Mesenchymal stem cell (in vitro differentiated cells and primary cell): Measurements from ENCODE around the gene SORT1.

Source experiments
- DNase-seq: peaks from one replicate; pipeline ENCODE4 v3.0.0-alpha.2; 2013
- H2AFZ ChIP-seq: one replicate; pipeline ENCODE4 v1.6.1; 2013; ENCODE audit warnings: low read depth, mild to moderate bottlenecking, control low read depth, inconsistent platforms, low read length, moderate library complexity
- H2AK5ac ChIP-seq: 2 replicates; pipeline ENCODE4 v1.6.1; 2013; ENCODE audit warnings: low read length, moderate library complexity, mild to moderate bottlenecking, inconsistent platforms; ENCODE audit not compliant: severe bottlenecking
- H2BK120ac ChIP-seq: one replicate; pipeline ENCODE4 v1.6.1; 2013; ENCODE audit warnings: low read depth, mild to moderate bottlenecking, inconsistent platforms, low read length, moderate library complexity
- H2BK12ac ChIP-seq, 2 experiments: one replicate each; pipeline ENCODE4 v1.6.1; 2013; ENCODE audit warnings: inconsistent platforms in 2 of 2, low read length in 2 of 2, mild to moderate bottlenecking in 2 of 2, moderate library complexity in 2 of 2, control low read depth in 1 of 2
- H2BK15ac ChIP-seq: one replicate; pipeline ENCODE4 v1.6.1; 2013; ENCODE audit warnings: mild to moderate bottlenecking, low read depth, inconsistent platforms; ENCODE audit not compliant: poor library complexity, severe bottlenecking
- H2BK5ac ChIP-seq: 2 replicates; pipeline ENCODE4 v1.6.1; 2013; ENCODE audit warnings: low read depth, mild to moderate bottlenecking, low read length, control low read depth, inconsistent platforms; ENCODE audit not compliant: poor library complexity, severe bottlenecking
- H3K14ac ChIP-seq, 2 experiments: one replicate each; pipeline ENCODE4 v1.6.1; 2013; ENCODE audit warnings: inconsistent platforms in 2 of 2, low read length in 2 of 2, control low read depth in 1 of 2, mild to moderate bottlenecking in 1 of 2, moderate library complexity in 1 of 2
- H3K18ac ChIP-seq, 2 experiments: one replicate each; pipeline ENCODE4 v1.6.1; 2013; ENCODE audit warnings: inconsistent platforms in 2 of 2, low read length in 2 of 2, control low read depth in 1 of 2, low read depth in 1 of 2, mild to moderate bottlenecking in 1 of 2
- H3K23ac ChIP-seq, 2 experiments: one replicate each; pipeline ENCODE4 v1.6.1; 2013; ENCODE audit warnings: inconsistent platforms in 2 of 2, low read length in 2 of 2, mild to moderate bottlenecking in 2 of 2, moderate library complexity in 2 of 2, control low read depth in 1 of 2
- H3K27ac ChIP-seq: 2 replicates; pipeline ENCODE4 v1.5.1; 2013; ENCODE audit warnings: mild to moderate bottlenecking, moderate library complexity, low read length, control low read depth, inconsistent platforms; ENCODE audit not compliant: poor library complexity, severe bottlenecking
- H3K27me3 ChIP-seq, 2 experiments: 2 replicates each; pipeline versions ENCODE4 v1.6.1 to v1.7.0; 2013; ENCODE audit warnings: low read length in 2 of 2, mild to moderate bottlenecking in 2 of 2, moderate library complexity in 2 of 2, control low read depth in 1 of 2, inconsistent platforms in 1 of 2; ENCODE audit not compliant: control insufficient read depth in 1 of 2, insufficient read depth in 1 of 2
- H3K36me3 ChIP-seq, 2 experiments: 2 replicates each; pipeline versions ENCODE4 v1.6.1 to v1.7.0; 2013; ENCODE audit warnings: low read length in 2 of 2, control low read depth in 1 of 2, inconsistent platforms in 1 of 2, low read depth in 1 of 2, mild to moderate bottlenecking in 1 of 2; ENCODE audit not compliant: insufficient read depth in 2 of 2, control insufficient read depth in 1 of 2
- H3K4ac ChIP-seq, 2 experiments: one replicate each; pipeline ENCODE4 v1.6.1; 2013; ENCODE audit warnings: inconsistent platforms in 2 of 2, low read length in 2 of 2, mild to moderate bottlenecking in 2 of 2, moderate library complexity in 2 of 2, control low read depth in 1 of 2, low read depth in 1 of 2
- H3K4me1 ChIP-seq: 2 replicates; pipeline ENCODE4 v1.6.1; 2013; ENCODE audit warnings: low read depth, low read length, control low read depth; ENCODE audit not compliant: control insufficient read depth, insufficient read depth
- H3K4me2 ChIP-seq: 2 replicates; pipeline ENCODE4 v1.6.1; 2013; ENCODE audit warnings: low read length, mild to moderate bottlenecking, inconsistent platforms; ENCODE audit not compliant: poor library complexity, severe bottlenecking
- H3K4me3 ChIP-seq, 2 experiments: 2 replicates each; pipeline versions ENCODE4 v1.5.1 to v1.7.0; 2013; ENCODE audit warnings: low read length in 2 of 2, mild to moderate bottlenecking in 2 of 2, control low read depth in 1 of 2, low read depth in 1 of 2; ENCODE audit not compliant: insufficient read depth in 1 of 2
- H3K79me1 ChIP-seq: replicated peaks from 2 replicates; pipeline ENCODE4 v1.6.1; 2013; ENCODE audit warnings: mild to moderate bottlenecking, control low read depth, low read length, inconsistent platforms; ENCODE audit not compliant: poor library complexity, severe bottlenecking
- H3K9ac ChIP-seq: 2 replicates; pipeline ENCODE4 v1.7.0; 2013; ENCODE audit warnings: mild to moderate bottlenecking, low read length, moderate library complexity
- H3K9me3 ChIP-seq: 2 replicates; pipeline ENCODE4 v1.7.0; 2013; ENCODE audit warnings: mild to moderate bottlenecking, low read length; ENCODE audit not compliant: control insufficient read depth
- H4K8ac ChIP-seq: one replicate; pipeline ENCODE4 v1.6.1; 2013; ENCODE audit warnings: inconsistent platforms, mild to moderate bottlenecking, low read length, moderate library complexity
- H4K91ac ChIP-seq: one replicate; pipeline ENCODE4 v1.6.1; 2013; ENCODE audit warnings: mild to moderate bottlenecking, low read length, inconsistent platforms
- WGBS: methylation state at CpG from one replicate; pipeline ENCODE4 v1.1.7; 2013; ENCODE audit warnings: mixed read lengths; 5-methylcytosine and 5-hydroxymethylcytosine counted together

The SORT1 gene

DNA sequence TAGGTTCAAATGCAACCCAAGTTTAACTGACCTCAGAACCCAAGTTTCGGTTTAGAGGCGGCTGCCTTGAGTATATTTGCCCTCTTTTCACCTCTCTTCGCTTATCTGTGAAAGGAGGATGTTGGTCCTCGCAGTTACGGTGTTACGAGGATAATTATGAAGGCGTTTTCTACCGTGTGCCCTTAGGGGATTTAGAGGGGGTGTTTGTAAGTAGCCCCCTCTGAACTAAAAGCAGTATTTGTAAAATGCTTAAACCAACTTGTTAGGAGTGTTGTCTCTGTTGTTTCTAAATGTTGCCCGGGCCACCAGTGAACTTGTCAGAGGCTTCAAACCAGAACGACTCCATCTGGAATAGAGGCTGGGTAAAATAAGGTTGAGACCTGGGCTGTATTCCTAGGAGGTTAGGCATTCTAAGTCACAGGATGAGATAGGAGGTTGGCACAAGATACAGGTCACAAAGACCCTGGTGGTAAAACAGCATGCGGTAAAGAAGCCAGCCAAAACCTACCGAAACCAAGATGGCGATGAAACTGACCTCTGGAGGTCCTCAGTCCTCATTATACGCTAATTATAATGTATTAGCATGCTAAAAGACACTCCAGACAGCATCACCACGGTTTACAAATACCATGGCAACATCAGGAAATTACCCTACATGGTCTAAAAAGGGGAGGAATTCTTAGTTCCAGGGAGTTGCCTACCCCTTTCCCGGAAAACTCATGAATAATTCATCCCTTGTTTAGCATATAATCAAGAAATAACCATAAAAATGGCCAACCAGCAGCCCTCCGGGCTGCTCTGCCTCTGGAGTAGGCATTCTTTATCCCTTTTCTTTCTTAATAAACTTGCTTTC, 113.7 kb downstream of the SORT1 start:
- Histone ChIP-seq H3K4me2 (peak overlapping the region; percentile 55), H3K36me3 (peaks cover 12 to 13% of the 10 kb centered on the region in 2 experiments), H3K79me1 (peaks cover 24% of the 10 kb centered on the region), H3K9ac (peak overlapping the region; percentile 90), H2BK120ac (no peak overlapping the region), H3K4me3 (peak overlapping the region; percentile 66 to 90), H2BK5ac (no peak overlapping the region), H3K18ac (peak overlapping the region in 1 of 2 experiments; percentile 60), H2AFZ (no peak overlapping the region), H3K27me3 (no peaks in the 10 kb centered on the region), H4K8ac (peak overlapping the region; percentile 78), H3K23ac (no peak overlapping the region), H3K27ac (peak overlapping the region; percentile 86), H2BK15ac (no peak overlapping the region), H3K14ac (no peak overlapping the region), H3K4ac (peak overlapping the region in 1 of 2 experiments; percentile 89), H4K91ac (peak overlapping the region; percentile 30), H2BK12ac (peak overlapping the region in 1 of 2 experiments; percentile 35), H3K9me3 (no peaks in the 10 kb centered on the region), H2AK5ac (peak overlapping the region; percentile 75), H3K4me1 (peaks cover 19% of the 10 kb centered on the region)
- DNase-seq, result no peak
- WGBS, result 73% methylated on average over 17 of the region's 17 CpGs

DNA sequence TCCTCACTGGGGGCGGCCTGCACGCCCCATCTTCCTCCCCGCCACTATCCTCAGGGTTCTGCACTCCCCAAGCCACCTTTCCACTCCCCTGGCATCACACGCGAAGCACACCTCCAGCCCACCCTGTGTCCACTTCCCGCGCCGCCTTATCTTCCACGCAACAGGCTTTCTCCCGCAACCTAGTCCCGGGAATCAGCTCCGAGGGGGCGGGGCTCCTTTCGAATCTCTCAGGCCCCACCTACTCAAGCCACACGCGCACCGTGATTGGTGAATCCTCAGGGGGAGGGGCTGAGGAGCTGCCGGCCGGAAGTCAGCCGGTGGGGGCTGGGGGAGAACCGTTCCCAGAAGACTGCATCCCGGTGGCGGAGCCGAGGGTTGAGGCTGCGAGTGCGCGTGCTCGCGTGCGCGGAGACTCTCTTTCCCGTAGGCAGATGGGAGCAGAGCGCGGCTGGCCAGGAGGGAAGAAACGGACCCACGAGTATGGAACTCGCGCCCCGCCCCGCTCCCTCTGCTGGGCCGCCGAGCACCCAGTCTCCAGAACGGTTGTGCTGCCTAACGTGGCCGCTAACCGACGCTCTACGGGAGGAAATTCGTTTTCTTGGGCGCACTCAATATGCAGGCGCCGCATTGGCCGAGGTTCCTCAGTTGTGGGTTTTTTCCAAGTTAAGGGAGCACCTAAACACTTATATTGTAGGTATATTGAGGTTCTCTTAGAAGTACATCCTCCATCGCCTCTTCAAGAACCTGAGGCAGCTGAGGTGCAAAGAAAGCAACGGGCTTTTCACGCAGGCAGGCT, 114.6 kb downstream of the SORT1 start, which contains the start of gene PSRC1:
Gene PSRC1, minus strand, starts transcription at position 194 of the 796 bp plus-strand sequence.
- Histone ChIP-seq H3K27me3 (no peaks in the 10 kb centered on the region), H2AFZ (peak within 1 kb of the TSS; percentile 90), H3K27ac (peak within 1 kb of the TSS; percentile 86), H2BK120ac (peak within 1 kb of the TSS; percentile 50), H2AK5ac (peak within 1 kb of the TSS; percentile 75), H2BK15ac (no peak within 1 kb of the TSS), H3K4me3 (peak within 1 kb of the TSS; percentile 74 to 90), H3K79me1 (peaks cover 26% of the 10 kb centered on the region), H4K91ac (peak within 1 kb of the TSS; percentile 79), H3K4ac (peak within 1 kb of the TSS; percentile 84 to 89), H3K23ac (peak within 1 kb of the TSS in 1 of 2 experiments; percentile 75), H2BK5ac (no peak within 1 kb of the TSS), H2BK12ac (peak within 1 kb of the TSS in 1 of 2 experiments; percentile 59), H3K9ac (peak within 1 kb of the TSS; percentile 90), H3K9me3 (no peaks in the 10 kb centered on the region), H4K8ac (peak within 1 kb of the TSS; percentile 78), H3K4me1 (peaks cover 19% of the 10 kb centered on the region), H3K18ac (peak within 1 kb of the TSS; percentile 60 to 88), H3K4me2 (peak within 1 kb of the TSS; percentile 64), H3K36me3 (peaks cover 12 to 13% of the 10 kb centered on the region in 2 experiments), H3K14ac (peak within 1 kb of the TSS in 1 of 2 experiments; percentile 82)
- WGBS, result 2% methylated on average over 52 of the region's 56 CpGs
- peak; percentile 96 for DNase-seq

DNA sequence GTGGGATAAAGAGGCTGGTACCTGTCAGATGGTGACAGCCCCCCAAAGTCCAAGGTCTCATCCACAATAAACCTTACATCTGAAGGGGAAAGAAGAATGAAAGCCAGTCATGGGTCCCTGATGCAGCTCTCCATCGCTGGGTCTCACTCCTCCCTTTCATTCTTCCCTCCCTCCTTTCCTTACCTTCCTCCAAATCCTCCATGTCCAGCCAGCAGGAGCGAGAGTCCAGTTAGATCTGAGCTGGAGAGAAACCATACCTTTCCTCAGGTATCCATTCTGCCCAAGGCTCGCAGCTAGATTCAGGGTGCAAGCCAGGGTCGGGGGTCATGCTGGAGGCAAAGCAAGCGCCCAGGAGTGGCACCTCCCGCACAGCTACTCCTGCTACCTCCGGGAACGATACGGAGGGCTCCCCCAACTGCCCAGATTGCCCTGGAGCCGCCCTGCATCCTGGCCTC, 115.2 kb downstream of the SORT1 start:
- Histone ChIP-seq H3K14ac (peak overlapping the region in 1 of 2 experiments; percentile 82), H2BK5ac (no peak overlapping the region), H2BK12ac (no peak overlapping the region), H3K79me1 (peaks cover 26% of the 10 kb centered on the region), H3K9me3 (no peaks in the 10 kb centered on the region), H2AFZ (peak overlapping the region; percentile 90), H2BK120ac (no peak overlapping the region), H3K9ac (peak overlapping the region; percentile 90), H3K4me3 (peak overlapping the region; percentile 74 to 90), H2AK5ac (no peak overlapping the region), H3K4ac (peak overlapping the region in 1 of 2 experiments; percentile 29), H4K8ac (peak overlapping the region; percentile 31), H3K4me2 (peak overlapping the region; percentile 64), H3K27me3 (no peaks in the 10 kb centered on the region), H4K91ac (no peak overlapping the region), H2BK15ac (no peak overlapping the region), H3K4me1 (peaks cover 22% of the 10 kb centered on the region), H3K18ac (peak overlapping the region in 1 of 2 experiments; percentile 81), H3K27ac (no peak overlapping the region), H3K23ac (peak overlapping the region in 1 of 2 experiments; percentile 75), H3K36me3 (peaks cover 12 to 13% of the 10 kb centered on the region in 2 experiments)
- DNase-seq, result no peak
- 7% methylated on average over 10 of the region's 10 CpGs for WGBS
